GM12892 (cell line): ENCODE data around the gene TUBB1.

Experiments
- POLR2A ChIP-seq: IDR thresholded peaks from 2 replicates; pipeline ENCODE4 v1.6.1; 2011; ENCODE audit warnings: low read depth, low read length, control low read depth
- POLR2AphosphoS5 ChIP-seq: IDR thresholded peaks from 2 replicates; pipeline ENCODE4 v1.6.1; 2011; ENCODE audit warnings: low read depth, low read length, control low read depth
- TAF1 ChIP-seq: IDR thresholded peaks from 2 replicates; pipeline ENCODE4 v1.6.1; 2011; ENCODE audit warnings: low read depth, mild to moderate bottlenecking, control low read depth, low read length, borderline replicate concordance

GRCh38 chr20:58989196-58989595 lies 30.0 kb upstream of the TUBB1 start:
- TF ChIP-seq POLR2A = no peak
- no peak for TF ChIP-seq TAF1
- no peak for TF ChIP-seq POLR2AphosphoS5
